ENCODE data around the gene GPX7.

The GPX7 gene

DNA sequence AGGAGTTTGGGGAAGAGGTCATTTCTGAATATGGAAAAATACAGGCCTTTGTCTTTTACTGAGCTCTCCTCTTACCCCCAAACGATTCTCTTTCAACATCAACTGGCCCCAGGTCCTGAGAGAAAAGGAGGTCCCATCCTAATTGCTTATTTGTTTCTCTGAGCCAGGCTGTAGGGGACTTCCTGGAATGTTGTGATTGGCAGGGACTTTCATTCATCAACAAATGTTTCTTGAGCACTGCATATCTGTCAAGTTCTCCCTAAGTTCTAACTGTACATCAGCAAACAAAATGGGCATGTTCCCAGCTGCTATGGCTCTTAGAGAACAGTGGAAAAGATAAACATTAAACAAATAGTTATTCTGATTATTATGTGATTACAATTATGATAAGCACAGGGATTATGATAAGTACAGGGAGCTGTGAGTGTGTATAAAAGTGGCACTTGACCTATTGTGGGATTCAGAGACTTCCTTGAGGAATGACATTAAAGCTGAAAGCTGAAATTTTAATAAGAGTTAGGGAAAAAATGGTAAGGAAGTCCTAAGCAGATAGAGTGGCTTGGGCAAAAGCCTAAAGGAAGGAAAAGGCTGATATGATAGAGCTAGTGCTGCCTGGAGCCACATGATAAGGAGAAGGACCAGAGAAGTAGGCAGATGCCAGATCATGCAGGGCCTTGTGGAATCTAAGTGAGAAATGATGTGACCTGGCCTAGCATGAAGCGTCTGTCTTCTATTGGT, 11.6 kb downstream of the GPX7 start:
- TF ChIP-seq POLR2AphosphoS5 (IDR thresholded peaks at IDR 0.05; ENCODE audit: low read depth) (no peak), SPI1 (IDR thresholded peaks at IDR 0.05; ENCODE audit: borderline replicate concordance, low read depth) (no peak), GABPA (IDR thresholded peaks at IDR 0.05; ENCODE audit: low read depth) (no peak), CTCF (IDR thresholded peaks at IDR 0.05; ENCODE audit: insufficient read depth, low read length) (no peak)
- TF ChIP-seq, protein P1, sequence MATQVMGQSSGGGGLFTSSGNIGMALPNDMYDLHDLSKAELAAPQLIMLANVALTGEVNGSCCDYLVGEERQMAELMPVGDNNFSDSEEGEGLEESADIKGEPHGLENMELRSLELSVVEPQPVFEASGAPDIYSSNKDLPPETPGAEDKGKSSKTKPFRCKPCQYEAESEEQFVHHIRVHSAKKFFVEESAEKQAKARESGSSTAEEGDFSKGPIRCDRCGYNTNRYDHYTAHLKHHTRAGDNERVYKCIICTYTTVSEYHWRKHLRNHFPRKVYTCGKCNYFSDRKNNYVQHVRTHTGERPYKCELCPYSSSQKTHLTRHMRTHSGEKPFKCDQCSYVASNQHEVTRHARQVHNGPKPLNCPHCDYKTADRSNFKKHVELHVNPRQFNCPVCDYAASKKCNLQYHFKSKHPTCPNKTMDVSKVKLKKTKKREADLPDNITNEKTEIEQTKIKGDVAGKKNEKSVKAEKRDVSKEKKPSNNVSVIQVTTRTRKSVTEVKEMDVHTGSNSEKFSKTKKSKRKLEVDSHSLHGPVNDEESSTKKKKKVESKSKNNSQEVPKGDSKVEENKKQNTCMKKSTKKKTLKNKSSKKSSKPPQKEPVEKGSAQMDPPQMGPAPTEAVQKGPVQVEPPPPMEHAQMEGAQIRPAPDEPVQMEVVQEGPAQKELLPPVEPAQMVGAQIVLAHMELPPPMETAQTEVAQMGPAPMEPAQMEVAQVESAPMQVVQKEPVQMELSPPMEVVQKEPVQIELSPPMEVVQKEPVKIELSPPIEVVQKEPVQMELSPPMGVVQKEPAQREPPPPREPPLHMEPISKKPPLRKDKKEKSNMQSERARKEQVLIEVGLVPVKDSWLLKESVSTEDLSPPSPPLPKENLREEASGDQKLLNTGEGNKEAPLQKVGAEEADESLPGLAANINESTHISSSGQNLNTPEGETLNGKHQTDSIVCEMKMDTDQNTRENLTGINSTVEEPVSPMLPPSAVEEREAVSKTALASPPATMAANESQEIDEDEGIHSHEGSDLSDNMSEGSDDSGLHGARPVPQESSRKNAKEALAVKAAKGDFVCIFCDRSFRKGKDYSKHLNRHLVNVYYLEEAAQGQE (IDR thresholded peaks at IDR 0.05; ENCODE audit: insufficient replicate concordance, low read depth), result no peak
- Histone ChIP-seq H3K27me3 (ENCODE audit: insufficient read depth, poor library complexity, severe bottlenecking) (no peaks in the 10 kb centered on the region), H3K4me3 (replicated peaks; ENCODE audit: insufficient read depth, low read length) (no peak overlapping the region), H3K27ac (replicated peaks) (no peak overlapping the region)
- DNase-seq (ENCODE audit: low read depth in 1 of 2, low spot score in 1 of 2), result no peak

DNA sequence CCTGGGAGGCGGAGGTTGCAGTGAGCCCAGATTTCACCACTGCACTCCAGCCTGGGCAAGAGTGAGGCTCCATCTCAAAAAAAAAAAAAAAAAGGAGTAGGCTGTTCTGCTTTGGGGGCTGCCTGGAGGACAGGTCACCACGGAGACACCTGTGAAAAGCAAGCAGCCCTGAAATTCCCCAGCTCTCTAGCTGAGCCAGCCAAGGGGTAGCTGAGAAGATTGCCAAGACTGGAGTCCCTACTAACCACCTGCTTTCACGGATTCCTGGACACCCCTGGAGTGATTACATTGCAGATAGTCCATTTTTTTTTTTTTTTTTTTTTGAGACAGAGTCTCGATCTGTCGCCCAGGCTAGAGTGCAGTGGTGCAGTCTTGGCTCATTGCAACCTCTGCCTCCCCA, 12.5 kb downstream of the GPX7 start:
- no peak overlapping the region for H3K4me3 ChIP-seq (replicated peaks; ENCODE audit: insufficient read depth, low read length)

GRCh38 chr1:52615489-52616042, 13.4 kb downstream of the GPX7 start:
- no peak overlapping the region for H3K27ac ChIP-seq (replicated peaks)
- no peak overlapping the region for H3K4me3 ChIP-seq (replicated peaks; ENCODE audit: insufficient read depth, low read length)
- no peak for TF ChIP-seq SPI1 (IDR thresholded peaks at IDR 0.05; ENCODE audit: borderline replicate concordance, low read depth)
- TF ChIP-seq, protein P1 (IDR thresholded peaks at IDR 0.05; ENCODE audit: insufficient replicate concordance, low read depth), result no peak
- no peak for TF ChIP-seq CTCF (IDR thresholded peaks at IDR 0.05; ENCODE audit: insufficient read depth, low read length)
- TF ChIP-seq GABPA (IDR thresholded peaks at IDR 0.05; ENCODE audit: low read depth), result no peak
- TF ChIP-seq POLR2AphosphoS5 (IDR thresholded peaks at IDR 0.05; ENCODE audit: low read depth), result no peak
- DNase-seq (ENCODE audit: low read depth in 1 of 2, low spot score in 1 of 2), result no peak
- H3K27me3 ChIP-seq (ENCODE audit: insufficient read depth, poor library complexity, severe bottlenecking), result no peaks in the 10 kb centered on the region

More for the DNA sequence above, 12.5 kb downstream of the GPX7 start:
- no peak for DNase-seq (ENCODE audit: low read depth in 1 of 2, low spot score in 1 of 2)
- H3K27ac ChIP-seq (replicated peaks), result no peak overlapping the region
- no peaks in the 10 kb centered on the region for H3K27me3 ChIP-seq (ENCODE audit: insufficient read depth, poor library complexity, severe bottlenecking)
- no peak for TF ChIP-seq SPI1 (IDR thresholded peaks at IDR 0.05; ENCODE audit: borderline replicate concordance, low read depth)
- no peak for TF ChIP-seq GABPA (IDR thresholded peaks at IDR 0.05; ENCODE audit: low read depth)
- TF ChIP-seq, protein P1 (IDR thresholded peaks at IDR 0.05; ENCODE audit: insufficient replicate concordance, low read depth), result no peak
- TF ChIP-seq POLR2AphosphoS5 (IDR thresholded peaks at IDR 0.05; ENCODE audit: low read depth), result no peak
- no peak for TF ChIP-seq CTCF (IDR thresholded peaks at IDR 0.05; ENCODE audit: insufficient read depth, low read length)

Data from HL-60 (cell line).